ENCODE measurements around the gene CNPY1. TPM values are rescaled to one million over a fixed set of nuclear protein-coding genes. Genes with fewer than 3 reads are reported as not detected.

CNPY1 gene
- total RNA-seq, 1 experiment from 2014 or later = not detected

- no peak for DNase-seq
- Mint-ChIP-seq H3K27me3 (ENCODE audit: insufficient read depth, unreplicated experiment) (peaks cover 10% of the 10 kb centered on the region), H3K9me3 (ENCODE audit: unreplicated experiment) (no peaks in the 10 kb centered on the region), H3K4me1 (ENCODE audit: low read depth, unreplicated experiment) (no peaks in the 10 kb centered on the region), H3K27ac (ENCODE audit: unreplicated experiment) (no peak overlapping the region), H3K36me3 (ENCODE audit: insufficient read depth, unreplicated experiment) (no peaks in the 10 kb centered on the region), H3K4me3 (ENCODE audit: unreplicated experiment) (no peak overlapping the region)
- Histone ChIP-seq H3K9me3 (no peaks in the 10 kb centered on the region), H3K27me3 (replicated peaks; ENCODE audit: control insufficient read depth, insufficient read depth, low read length) (no peaks in the 10 kb centered on the region), H3K36me3 (ENCODE audit: control insufficient read depth, insufficient read depth, low read length) (no peaks in the 10 kb centered on the region), H3K4me3 (ENCODE audit: low read depth, low read length) (no peak overlapping the region), H3K4me1 (no peaks in the 10 kb centered on the region)
- BruUV-seq (replicated peaks) = no TSS peak
- ChIA-PET POLR2A (no interaction called here), CTCF (no interaction called here)
- intact Hi-C loops (cut with micrococcal nuclease; ENCODE audit: unreplicated experiment) = no loop called here
- TF ChIP-seq CTCF (IDR thresholded peaks at IDR 0.05; ENCODE audit: insufficient read depth in 1 of 2, low read depth in 1 of 2, low read length in 1 of 2, severe bottlenecking in 1 of 2, unreplicated experiment in 1 of 2) = no peak
These were observed 58.6 kb downstream of the CNPY1 start for GRCh38 chr7:155487509-155488482.

- no peak for TF ChIP-seq CTCF (IDR thresholded peaks at IDR 0.05; ENCODE audit: insufficient read depth in 1 of 2, low read depth in 1 of 2, low read length in 1 of 2, severe bottlenecking in 1 of 2, unreplicated experiment in 1 of 2)
- Histone ChIP-seq H3K36me3 (ENCODE audit: control insufficient read depth, insufficient read depth, low read length) (no peaks in the 10 kb centered on the region), H3K9me3 (peaks cover 4% of the 10 kb centered on the region; the same call in 1 of the 2 replicates), H3K27me3 (replicated peaks; ENCODE audit: control insufficient read depth, insufficient read depth, low read length) (no peaks in the 10 kb centered on the region), H3K4me1 (no peaks in the 10 kb centered on the region), H3K4me3 (ENCODE audit: low read depth, low read length) (no peak overlapping the region)
- POLR2A ChIA-PET = no interaction called here
- CTCF ChIA-PET = no interaction called here
- intact Hi-C loops (cut with micrococcal nuclease; ENCODE audit: unreplicated experiment) = no loop called here
- H3K27ac Mint-ChIP-seq (ENCODE audit: unreplicated experiment) = no peak overlapping the region
- no peaks in the 10 kb centered on the region for H3K9me3 Mint-ChIP-seq (ENCODE audit: unreplicated experiment)
- no peak overlapping the region for H3K4me3 Mint-ChIP-seq (ENCODE audit: unreplicated experiment)
- no peaks in the 10 kb centered on the region for H3K36me3 Mint-ChIP-seq (ENCODE audit: insufficient read depth, unreplicated experiment)
- no TSS peak for BruUV-seq (replicated peaks)
- DNase-seq = no peak
- no peaks in the 10 kb centered on the region for H3K4me1 Mint-ChIP-seq (ENCODE audit: low read depth, unreplicated experiment)
- H3K27me3 Mint-ChIP-seq (ENCODE audit: insufficient read depth, unreplicated experiment) = peaks cover 10% of the 10 kb centered on the region
These were observed 59.4 kb downstream of the CNPY1 start for GRCh38 chr7:155486783-155487508.

Data from Caco-2 (cell line).